ENCODE data around the gene BBS7.

Gene BBS7

DNA sequence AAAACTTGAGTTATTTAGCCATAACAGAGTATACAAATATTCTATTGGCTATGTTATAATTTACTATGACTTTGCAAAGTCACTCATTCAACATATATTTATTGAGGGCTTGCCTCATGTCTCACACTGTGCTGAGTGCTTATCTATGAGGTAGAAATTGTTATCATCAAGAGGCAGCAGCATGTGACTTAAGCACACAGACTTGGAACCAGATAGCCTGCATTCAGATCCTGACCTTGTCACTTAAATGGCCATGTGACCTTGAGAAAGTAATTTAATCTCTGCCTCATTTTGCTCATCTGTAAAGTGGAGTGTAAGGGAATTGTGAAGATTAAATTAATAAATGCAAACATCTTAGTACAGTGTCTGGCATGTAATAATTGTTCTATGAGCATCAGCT, 79.3 kb downstream of the BBS7 start:
- no peak for DNase-seq (ENCODE audit: low read depth in 2 of 2)

DNA sequence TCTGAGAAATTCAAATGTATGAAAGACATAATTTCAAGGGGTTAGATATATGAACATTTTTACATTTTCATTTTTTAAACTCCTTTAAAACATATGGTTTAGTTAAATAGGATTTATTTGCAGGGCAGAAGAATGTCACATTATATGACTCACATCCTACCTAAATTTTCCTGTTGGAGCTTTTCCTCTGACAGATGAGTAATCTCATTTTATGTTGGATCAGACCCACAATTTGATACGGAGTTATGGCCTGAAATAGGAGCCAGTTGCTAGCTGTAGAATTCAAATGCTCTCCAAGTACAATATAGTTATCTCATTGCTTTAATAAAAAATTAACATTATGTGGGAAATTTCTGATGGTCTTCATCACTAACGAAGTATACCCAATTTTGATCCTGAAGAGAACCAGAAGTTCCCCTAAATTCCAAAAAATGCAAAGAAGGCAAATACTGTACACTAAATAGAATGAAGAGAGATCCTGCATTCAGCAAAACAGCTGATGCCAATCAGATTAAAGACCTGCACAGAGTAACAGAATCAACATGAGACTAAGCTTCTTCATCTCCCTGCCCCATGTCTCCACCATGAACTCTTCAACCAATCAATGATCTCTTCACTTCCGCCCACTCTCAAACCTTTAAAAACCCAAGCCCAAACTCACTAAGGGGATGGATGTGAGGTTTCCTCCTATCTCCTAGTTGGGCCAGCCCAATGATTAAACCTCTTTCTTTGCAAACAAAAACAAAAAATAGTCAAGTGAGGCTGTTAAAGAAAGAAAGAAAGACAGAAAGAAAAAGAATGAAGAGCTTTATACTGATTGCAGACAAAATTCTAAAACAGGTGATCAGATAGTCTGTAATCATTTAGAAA, 80.1 kb downstream of the BBS7 start:
- DNase-seq (ENCODE audit: low read depth in 2 of 2): no peak

DNA sequence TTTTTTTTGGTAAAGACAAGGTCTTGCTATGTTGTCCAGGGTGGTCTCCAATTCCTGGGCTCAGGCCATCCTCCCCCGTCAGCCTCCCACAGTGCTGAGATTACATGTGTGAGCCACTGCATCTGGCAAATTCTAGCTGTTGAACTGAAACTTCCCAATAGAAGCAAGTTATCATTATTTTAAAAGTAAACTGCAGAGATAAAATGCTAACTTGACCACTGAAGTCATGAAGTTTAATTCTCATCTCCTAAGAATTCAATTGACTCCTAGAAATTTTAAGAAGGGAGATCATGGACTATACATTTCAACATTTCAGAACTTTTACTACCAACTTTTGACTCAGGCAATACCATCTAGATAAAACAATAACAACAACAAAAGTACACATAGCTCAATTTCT, 80.8 kb downstream of the BBS7 start:
- no peak for DNase-seq (ENCODE audit: low read depth in 2 of 2)

GRCh38 chr4:121788896-121789295, 81.4 kb downstream of the BBS7 start:
- DNase-seq (ENCODE audit: low read depth in 2 of 2): no peak

DNA sequence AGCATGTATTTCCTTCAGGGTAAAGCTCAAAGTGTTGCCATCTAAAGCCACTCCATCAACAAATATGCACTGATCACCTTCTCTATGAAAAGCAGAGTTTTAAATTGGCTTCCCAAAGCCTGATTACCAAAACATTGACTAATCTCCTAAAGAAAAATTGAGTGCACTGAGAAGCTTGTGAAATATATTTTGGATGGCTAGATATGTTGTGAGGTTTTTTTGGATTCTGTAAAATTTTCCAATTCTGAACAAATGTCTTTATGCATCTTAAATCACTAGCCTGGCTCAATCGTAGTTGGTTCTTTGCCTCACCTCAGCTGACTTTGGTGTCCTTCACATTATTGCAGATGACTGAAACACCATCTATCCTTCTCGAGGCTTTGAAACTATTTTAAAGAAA, 84.1 kb downstream of the BBS7 start:
- no peak for DNase-seq (ENCODE audit: low read depth in 2 of 2)

DNA sequence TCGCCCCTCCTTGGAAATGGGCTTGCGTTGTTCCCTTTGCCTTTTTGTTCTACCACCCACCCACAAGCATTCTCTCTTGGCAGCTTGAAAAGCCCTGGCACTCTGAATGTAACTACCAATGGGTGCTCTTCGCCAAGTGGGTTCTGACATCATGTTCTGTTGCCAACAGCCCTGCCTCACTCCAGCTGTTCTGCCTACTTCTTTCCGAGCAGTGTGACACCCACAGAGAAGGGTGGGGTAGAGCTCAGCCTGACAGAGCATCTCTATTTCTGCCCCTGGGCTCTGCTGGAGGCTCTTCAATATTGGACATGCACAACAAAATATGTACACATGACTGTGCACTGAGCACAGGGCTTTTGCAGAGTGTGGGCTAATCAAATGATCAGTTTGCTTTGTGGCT, 84.8 kb downstream of the BBS7 start:
- no peak for DNase-seq (ENCODE audit: low read depth in 2 of 2)

DNA sequence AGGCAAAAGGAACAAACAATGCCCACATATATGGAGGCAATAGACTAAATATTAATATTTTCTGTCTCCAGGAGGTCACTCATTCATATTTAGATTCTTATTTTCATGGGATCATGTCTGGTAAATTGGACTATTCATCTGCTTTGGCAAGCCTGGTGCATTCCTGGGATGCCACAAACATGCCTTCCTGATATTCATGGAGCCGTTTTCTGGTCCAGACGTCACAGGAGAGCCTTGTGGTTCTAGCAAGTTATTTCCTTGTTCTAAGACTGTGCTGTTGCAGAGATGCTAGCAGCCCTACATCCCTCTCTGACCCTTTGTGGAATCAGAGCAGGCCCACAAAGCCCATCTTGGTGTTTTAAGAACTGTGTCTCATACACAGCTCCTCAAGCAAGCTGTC, 85.3 kb downstream of the BBS7 start:
- DNase-seq (ENCODE audit: low read depth in 2 of 2): no peak

DNA sequence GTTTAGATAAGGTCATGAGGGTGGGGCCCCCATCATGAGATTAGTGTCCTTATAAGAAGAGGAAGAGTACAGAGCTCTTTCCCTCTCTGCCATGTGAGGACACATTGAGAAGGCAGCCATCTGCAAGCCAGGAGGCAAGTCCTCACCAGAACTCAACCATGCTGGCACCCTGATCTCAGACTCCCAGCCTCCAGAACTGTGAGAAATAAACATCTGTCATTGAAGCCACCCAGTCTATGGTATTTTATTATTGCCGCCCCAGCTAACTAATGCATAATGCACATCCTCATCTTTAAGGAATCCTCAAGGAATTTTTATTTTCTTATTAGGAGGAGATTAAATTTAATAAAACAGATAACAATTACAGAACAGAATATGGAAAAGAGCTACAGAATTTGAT, 85.9 kb downstream of the BBS7 start:
- no peak for DNase-seq (ENCODE audit: low read depth in 2 of 2)

DNA sequence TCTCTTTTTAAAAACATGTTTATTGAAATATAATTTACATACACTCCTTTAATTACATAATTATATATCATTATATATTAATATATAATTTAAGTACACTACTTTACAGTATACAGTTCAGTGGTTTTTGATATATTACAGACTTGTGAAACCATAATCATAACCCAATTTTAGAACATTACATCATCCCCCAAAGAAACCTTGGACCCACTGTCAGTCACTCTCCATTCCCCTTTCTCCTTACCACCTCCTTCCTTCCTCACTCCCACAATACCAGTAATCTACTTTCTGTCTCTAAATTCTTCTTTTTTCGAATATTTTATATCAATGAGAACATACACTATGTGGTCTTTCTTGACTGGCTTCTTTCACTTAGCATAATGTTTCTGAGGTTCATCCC, 87.1 kb downstream of the BBS7 start:
- no peak for DNase-seq (ENCODE audit: low read depth in 2 of 2)

DNA sequence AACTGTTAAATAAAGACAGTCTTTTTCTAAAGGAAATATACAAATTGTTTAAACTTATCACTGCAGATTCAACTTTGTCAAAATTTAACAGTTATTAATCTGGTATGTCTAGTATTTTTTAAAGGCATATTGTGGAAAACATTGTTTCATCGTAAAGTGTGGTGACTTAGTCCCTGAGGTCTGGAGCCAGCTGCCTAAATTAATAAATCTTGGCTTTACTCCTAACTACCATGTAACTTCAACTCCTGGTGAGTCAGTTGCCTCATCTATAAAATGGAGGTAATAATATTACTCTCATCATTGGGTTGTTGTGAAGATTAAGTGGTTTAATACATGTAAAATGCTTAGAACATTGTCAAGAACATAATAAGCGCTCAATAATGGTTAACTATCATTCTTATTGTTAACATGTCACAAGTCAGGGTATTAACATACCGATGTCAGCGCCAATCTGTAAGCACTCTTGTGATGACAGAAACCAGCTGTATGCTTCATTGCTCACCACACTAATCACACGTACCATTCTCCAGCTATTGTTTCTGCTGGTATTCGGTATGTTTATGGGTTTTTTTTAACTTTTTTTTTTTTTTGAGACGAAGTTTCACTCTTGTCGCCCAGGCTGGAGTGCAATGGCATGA, 91.2 kb downstream of the BBS7 start:
- no peak for DNase-seq (ENCODE audit: low read depth in 2 of 2)

- DNase-seq (ENCODE audit: low read depth in 2 of 2): no peak
These were observed 92.6 kb downstream of the BBS7 start for GRCh38 chr4:121777625-121778024.

GRCh38 chr4:121776610-121777401, 93.5 kb downstream of the BBS7 start:
- DNase-seq (ENCODE audit: low read depth in 2 of 2): no peak
